MM.1S (cell line): ENCODE data around the gene RNGTT.
A peak's percentile ranks its signal among the peaks of the same experiment; 100 is the strongest.

ENCODE experiments used
- DNase-seq: peaks from one replicate; pipeline ENCODE4 v3.0.0-alpha.2; 2015
- H2AFZ ChIP-seq: fragments of 300-600 bp; sonication (generic); 2 replicates; pipeline ENCODE4 v1.6.0; 2016; ENCODE audit warnings: antibody characterized with exemption, low read length
- H3F3A ChIP-seq: fragments of 300-600 bp; sonication (generic); 2 replicates; pipeline ENCODE4 v1.6.1; 2016; ENCODE audit warnings: mild to moderate bottlenecking, antibody characterized with exemption, low read length, moderate library complexity, mixed read lengths; ENCODE audit not compliant: insufficient read depth
- H3K27ac ChIP-seq: fragments of 300-600 bp; sonication (generic); 2 replicates; pipeline ENCODE4 v1.5.1; 2016; ENCODE audit warnings: mild to moderate bottlenecking, low read length
- H3K27me3 ChIP-seq: fragments of 300-600 bp; sonication (generic); replicated peaks from 2 replicates; pipeline ENCODE4 v1.6.0; 2016; ENCODE audit warnings: low read length; ENCODE audit not compliant: insufficient read depth
- H3K36me3 ChIP-seq: fragments of 300-600 bp; sonication (generic); replicated peaks from 2 replicates; pipeline ENCODE4 v1.6.1; 2016; ENCODE audit warnings: mild to moderate bottlenecking, low read length, mixed read lengths; ENCODE audit not compliant: insufficient read depth
- H3K4me1 ChIP-seq: fragments of 300-600 bp; sonication (generic); 2 replicates; pipeline ENCODE4 v1.6.1; 2016; ENCODE audit warnings: low read length, mixed read lengths
- H3K4me2 ChIP-seq: fragments of 300-600 bp; sonication (generic); 2 replicates; pipeline ENCODE4 v1.6.0; 2016; ENCODE audit warnings: low read depth, low read length
- H3K4me3 ChIP-seq: fragments of 300-600 bp; sonication (generic); 2 replicates; pipeline ENCODE4 v1.5.1; 2016; ENCODE audit warnings: low read length, mixed read lengths
- H3K79me2 ChIP-seq: fragments of 300-600 bp; sonication (generic); 2 replicates; pipeline ENCODE4 v1.6.1; 2016; ENCODE audit warnings: mixed run types, low read length, mixed read lengths
- H3K9ac ChIP-seq: fragments of 300-600 bp; sonication (generic); 2 replicates; pipeline ENCODE4 v1.6.1; 2016; ENCODE audit warnings: low read length, mixed read lengths
- H3K9me2 ChIP-seq: fragments of 300-600 bp; sonication (generic); replicated peaks from 2 replicates; pipeline ENCODE4 v1.6.1; 2016; ENCODE audit warnings: mild to moderate bottlenecking, low read length, mixed read lengths; ENCODE audit not compliant: insufficient read depth
- H3K9me3 ChIP-seq: fragments of 300-600 bp; sonication (generic); replicated peaks from 2 replicates; pipeline ENCODE4 v1.6.1; 2016; ENCODE audit warnings: mild to moderate bottlenecking, low read length, mixed read lengths; ENCODE audit not compliant: insufficient read depth
- H4K20me1 ChIP-seq: fragments of 300-600 bp; sonication (generic); 2 replicates; pipeline ENCODE4 v1.6.1; 2016; ENCODE audit warnings: mild to moderate bottlenecking, low read length, moderate library complexity, mixed read lengths; ENCODE audit not compliant: insufficient read depth
- EZH2 ChIP-seq: fragments of 300-600 bp; sonication (generic); optimal IDR thresholded peaks from 2 replicates; pipeline ENCODE3; 2017; ENCODE audit warnings: low read depth, mild to moderate bottlenecking, antibody characterized with exemption, low read length, mixed read lengths
- EZH2phosphoT487 ChIP-seq: fragments of 300-600 bp; sonication (generic); IDR thresholded peaks from 2 replicates; pipeline ENCODE4 v1.6.1; 2018; ENCODE audit warnings: antibody characterized with exemption, low read length
- TF ChIP-seq, protein P1 (sequence below): fragments of 300-600 bp; sonication (generic); IDR thresholded peaks from 2 replicates; pipeline ENCODE4 v1.5.1; 2016; ENCODE audit warnings: antibody characterized with exemption, low read length, mixed read lengths

The RNGTT gene

DNA sequence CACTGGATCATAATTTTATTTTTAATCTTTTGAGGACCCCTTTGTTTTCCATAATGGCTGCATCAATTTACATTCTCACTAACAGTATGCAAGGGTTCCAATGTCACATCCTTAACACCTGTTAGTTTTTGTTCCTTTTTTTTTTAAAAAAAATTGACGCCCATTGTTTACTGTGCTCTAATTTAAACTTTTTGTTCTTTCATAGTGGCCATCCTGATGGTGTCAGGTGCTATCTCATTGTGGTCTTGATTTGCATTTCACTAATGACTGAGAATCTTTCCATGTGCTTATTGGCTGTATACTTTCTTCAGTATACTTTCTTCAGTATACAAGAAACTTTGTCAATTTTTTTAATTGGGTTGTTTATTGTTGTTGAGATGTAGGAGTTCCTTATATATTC lies 347.0 kb downstream of the RNGTT start:
- peaks cover 16% of the 10 kb centered on the region; the same call in 1 of the 2 replicates for H3F3A ChIP-seq
- no peak overlapping the region for H3K4me3 ChIP-seq
- H3K36me3 ChIP-seq = 0 out of 2 replicates have a peak, but pooled peaks cover 3% of the 10 kb centered on the region
- H3K4me1 ChIP-seq = peaks cover 18% of the 10 kb centered on the region
- peak overlapping the region; percentile 51; the same call in 1 of the 2 replicates for H3K9ac ChIP-seq
- peak overlapping the region; percentile 86 for H3K27ac ChIP-seq
- H3K79me2 ChIP-seq = no peaks in the 10 kb centered on the region
- no peaks in the 10 kb centered on the region for H4K20me1 ChIP-seq
- no peaks in the 10 kb centered on the region for H3K9me2 ChIP-seq
- no peak for TF ChIP-seq EZH2phosphoT487
- TF ChIP-seq, protein P1, sequence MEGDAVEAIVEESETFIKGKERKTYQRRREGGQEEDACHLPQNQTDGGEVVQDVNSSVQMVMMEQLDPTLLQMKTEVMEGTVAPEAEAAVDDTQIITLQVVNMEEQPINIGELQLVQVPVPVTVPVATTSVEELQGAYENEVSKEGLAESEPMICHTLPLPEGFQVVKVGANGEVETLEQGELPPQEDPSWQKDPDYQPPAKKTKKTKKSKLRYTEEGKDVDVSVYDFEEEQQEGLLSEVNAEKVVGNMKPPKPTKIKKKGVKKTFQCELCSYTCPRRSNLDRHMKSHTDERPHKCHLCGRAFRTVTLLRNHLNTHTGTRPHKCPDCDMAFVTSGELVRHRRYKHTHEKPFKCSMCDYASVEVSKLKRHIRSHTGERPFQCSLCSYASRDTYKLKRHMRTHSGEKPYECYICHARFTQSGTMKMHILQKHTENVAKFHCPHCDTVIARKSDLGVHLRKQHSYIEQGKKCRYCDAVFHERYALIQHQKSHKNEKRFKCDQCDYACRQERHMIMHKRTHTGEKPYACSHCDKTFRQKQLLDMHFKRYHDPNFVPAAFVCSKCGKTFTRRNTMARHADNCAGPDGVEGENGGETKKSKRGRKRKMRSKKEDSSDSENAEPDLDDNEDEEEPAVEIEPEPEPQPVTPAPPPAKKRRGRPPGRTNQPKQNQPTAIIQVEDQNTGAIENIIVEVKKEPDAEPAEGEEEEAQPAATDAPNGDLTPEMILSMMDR = no peak
- no peak for TF ChIP-seq EZH2
- H2AFZ ChIP-seq = no peak overlapping the region
- H3K4me2 ChIP-seq = peak overlapping the region; percentile 36; the same call in 1 of the 2 replicates
- H3K9me3 ChIP-seq = no peaks in the 10 kb centered on the region
- no peaks in the 10 kb centered on the region for H3K27me3 ChIP-seq
- peak; percentile 62 for DNase-seq

DNA sequence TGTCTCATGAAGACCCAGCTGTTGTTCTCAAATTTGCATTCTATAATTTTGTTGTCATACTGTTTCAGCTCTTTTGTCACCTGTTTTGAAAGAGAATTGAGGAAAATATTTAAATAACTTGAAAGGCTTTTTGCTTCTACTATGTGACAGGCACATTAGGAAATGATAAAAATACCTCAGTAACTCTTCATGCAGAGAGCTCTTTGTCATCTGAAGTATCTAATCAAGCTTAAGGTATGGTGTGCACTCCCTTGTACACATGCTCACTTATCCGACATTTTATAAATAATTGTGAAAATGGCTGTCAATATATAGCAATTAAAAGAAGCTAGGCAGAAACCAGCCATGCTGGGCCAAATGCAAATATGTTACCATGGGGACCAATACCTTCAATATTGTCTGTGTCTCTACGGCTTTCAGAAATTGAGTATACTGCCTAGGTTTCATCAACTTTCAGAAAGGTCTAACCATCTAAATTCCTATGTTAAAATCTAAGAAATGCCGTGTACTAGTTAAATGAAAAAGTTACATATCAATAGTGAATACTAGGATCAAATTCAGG lies 349.0 kb downstream of the RNGTT start:
- H3F3A ChIP-seq = peaks cover 16% of the 10 kb centered on the region; the same call in 1 of the 2 replicates
- no peak overlapping the region for H3K4me3 ChIP-seq
- H3K4me2 ChIP-seq = peak overlapping the region; percentile 17; the same call in 1 of the 2 replicates
- DNase-seq = no peak
- no peak for TF ChIP-seq EZH2
- no peak for TF ChIP-seq EZH2phosphoT487
- TF ChIP-seq, protein P1 = no peak
- no peak overlapping the region; the same call in 1 of the 2 replicates for H3K9ac ChIP-seq
- peak overlapping the region; percentile 86 for H3K27ac ChIP-seq
- H3K9me3 ChIP-seq = no peaks in the 10 kb centered on the region
- no peak overlapping the region for H2AFZ ChIP-seq
- H3K9me2 ChIP-seq = no peaks in the 10 kb centered on the region
- 0 out of 2 replicates have a peak, but pooled peaks cover 3% of the 10 kb centered on the region for H3K36me3 ChIP-seq
- no peaks in the 10 kb centered on the region for H3K27me3 ChIP-seq
- H3K4me1 ChIP-seq = peaks cover 18% of the 10 kb centered on the region
- no peaks in the 10 kb centered on the region for H4K20me1 ChIP-seq
- H3K79me2 ChIP-seq = no peaks in the 10 kb centered on the region

DNA sequence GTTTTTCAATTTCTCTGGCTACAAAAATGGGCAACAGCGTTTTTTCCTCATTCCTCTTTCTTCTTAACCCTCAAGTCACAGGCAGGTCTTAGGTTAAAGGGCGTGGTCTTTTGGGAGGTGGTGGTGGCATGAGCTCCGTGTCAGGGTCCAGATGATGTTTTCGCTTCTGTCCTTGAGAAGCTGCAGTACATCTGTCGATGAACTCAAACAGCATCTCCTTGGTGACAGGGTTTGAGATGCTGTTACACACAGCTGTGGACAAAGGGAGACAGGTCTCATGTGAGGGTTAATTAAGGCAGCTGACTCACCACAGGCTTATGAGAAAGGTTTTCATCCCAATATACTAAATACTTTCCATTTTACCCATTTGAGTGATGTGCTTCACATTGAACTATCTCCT lies 350.8 kb downstream of the RNGTT start:
- no peak for DNase-seq
- Histone ChIP-seq H3K9me2 (no peaks in the 10 kb centered on the region), H3K27me3 (no peaks in the 10 kb centered on the region), H3K27ac (no peak overlapping the region), H3K9ac (no peak overlapping the region), H3K79me2 (no peaks in the 10 kb centered on the region), H3K4me3 (no peak overlapping the region), H4K20me1 (no peaks in the 10 kb centered on the region), H3F3A (peaks cover 16% of the 10 kb centered on the region; the same call in 1 of the 2 replicates), H3K4me1 (peaks cover 14% of the 10 kb centered on the region), H2AFZ (no peak overlapping the region), H3K4me2 (no peak overlapping the region), H3K36me3 (0 out of 2 replicates have a peak, but pooled peaks cover 3% of the 10 kb centered on the region), H3K9me3 (no peaks in the 10 kb centered on the region)
- TF ChIP-seq, protein P1 = no peak
- TF ChIP-seq EZH2phosphoT487 (no peak), EZH2 (no peak)
